HEK293T (cell line): ENCODE data around the gene GBP1.

Experiments used
- ARNT ChIP-seq: fragments of 450-650 bp; IDR thresholded peaks from 2 replicates; pipeline ENCODE4 v1.6.1; 2017; ENCODE audit warnings: mild to moderate bottlenecking
- BHLHE40 ChIP-seq: fragments of 450-650 bp; IDR thresholded peaks from 2 replicates; pipeline ENCODE4 v1.6.1; 2016; ENCODE audit warnings: mild to moderate bottlenecking, moderate library complexity, borderline replicate concordance
- CTBP1 ChIP-seq: fragments of 450-650 bp; IDR thresholded peaks from 2 replicates; pipeline ENCODE4 v1.6.1; 2016; ENCODE audit warnings: borderline replicate concordance
- FOXA1 ChIP-seq: fragments of 450-650 bp; IDR thresholded peaks from 2 replicates; pipeline ENCODE4 v1.6.1; 2016; ENCODE audit warnings: mild to moderate bottlenecking
- FOXK2 ChIP-seq: fragments of 450-650 bp; IDR thresholded peaks from 2 replicates; pipeline ENCODE4 v1.6.1; 2016; ENCODE audit warnings: mild to moderate bottlenecking
- FOXM1 ChIP-seq: fragments of 450-650 bp; IDR thresholded peaks from 2 replicates; pipeline ENCODE4 v1.6.1; 2017; ENCODE audit warnings: mild to moderate bottlenecking, borderline replicate concordance
- HDGF ChIP-seq: fragments of 450-650 bp; IDR thresholded peaks from 2 replicates; pipeline ENCODE4 v1.6.1; 2017; ENCODE audit warnings: antibody characterized with exemption, borderline replicate concordance
- L3MBTL2 ChIP-seq: fragments of 450-650 bp; conservative IDR thresholded peaks from 2 replicates; pipeline ENCODE4 v1.6.1; 2016; ENCODE audit warnings: mild to moderate bottlenecking
- LEF1 ChIP-seq: fragments of 450-650 bp; IDR thresholded peaks from 2 replicates; pipeline ENCODE4 v1.6.1; 2017; ENCODE audit warnings: mild to moderate bottlenecking, borderline replicate concordance
- NFRKB ChIP-seq: fragments of 450-650 bp; IDR thresholded peaks from 2 replicates; pipeline ENCODE4 v1.6.1; 2016; ENCODE audit warnings: mild to moderate bottlenecking, moderate library complexity
- SP1 ChIP-seq: fragments of 450-650 bp; IDR thresholded peaks from 2 replicates; pipeline ENCODE4 v1.6.1; 2017
- SUZ12 ChIP-seq: fragments of 450-650 bp; IDR thresholded peaks from 2 replicates; pipeline ENCODE4 v1.6.1; 2016; ENCODE audit warnings: mild to moderate bottlenecking
- TARDBP ChIP-seq: fragments of 450-650 bp; IDR thresholded peaks from 2 replicates; pipeline ENCODE4 v1.6.1; 2016

- TF ChIP-seq CTBP1 (no peak), BHLHE40 (no peak), SP1 (no peak), FOXK2 (no peak), HDGF (no peak), FOXA1 (no peak), LEF1 (no peak), NFRKB (no peak), SUZ12 (no peak), L3MBTL2 (no peak), ARNT (no peak), TARDBP (no peak), FOXM1 (no peak)
These were observed 39.7 kb upstream of the GBP1 start for GRCh38 chr1:89104687-89105086.
